H1 (cell line): ENCODE data around the gene KDELR1. TPM values are rescaled to one million over a fixed set of nuclear protein-coding genes. Genes with fewer than 3 reads are reported as not detected.

ENCODE experiments used
- E2F6 ChIP-seq: IDR thresholded peaks from 2 replicates; pipeline ENCODE4 v1.6.1; 2012; ENCODE audit warnings: inconsistent platforms
- EGR1 ChIP-seq: IDR thresholded peaks from 2 replicates; pipeline ENCODE4 v1.6.1; 2011; ENCODE audit warnings: low read depth, low read length, borderline replicate concordance
- HDAC6 ChIP-seq: IDR thresholded peaks from one replicate; pipeline ENCODE4 v1.7.1; 2012; ENCODE audit warnings: low read depth, mild to moderate bottlenecking, inconsistent platforms, low read length, moderate library complexity
- JUN ChIP-seq: IDR thresholded peaks from 2 replicates; pipeline ENCODE4 v1.6.1; 2011; ENCODE audit warnings: low read depth, mild to moderate bottlenecking, improper control_type of control experiment, low read length
- RNF2 ChIP-seq: fragments of 200-900, 300-1000 bp; sonication (generic); IDR thresholded peaks from 2 replicates; pipeline ENCODE4 v1.7.1; 2016; ENCODE audit warnings: borderline replicate concordance, low read depth, mild to moderate bottlenecking, antibody characterized with exemption, low read length; ENCODE audit not compliant: poor library complexity, severe bottlenecking; ENCODE audit errors: missing control alignments
- TAF7 ChIP-seq: optimal IDR thresholded peaks from 2 replicates; pipeline ENCODE3; 2011; ENCODE audit warnings: low read depth, mild to moderate bottlenecking, inconsistent platforms, low read length, moderate library complexity, borderline replicate concordance
- polyA plus RNA-seq, 7 experiments: library from polyadenylated mRNA; depleted of rRNA in 3 of 7; stranded (reverse) in 5 of 7; unstranded in 2 of 7; fragments of >200 nt in 5 of 7; fragments of 200-250 nt in 2 of 7; gene quantifications; 1 replicate in 5 of 7; 2 replicates in 1 of 7; 4 replicates in 1 of 7; pipeline versions ENCODE4 v1.2.1 to v1.2.3, GENCODE V29; 2011 to 2013; ENCODE audit warnings: missing spikeins in 2 of 7, mixed read lengths in 2 of 7
- total RNA-seq: library from RNA; stranded (reverse); fragmentation: NEBNext Ultra II Directional; extraction: Animal tissue kit (Norgen Biotek cat#: 25700); gene quantifications from 2 replicates; pipeline ENCODE4 v1.2.1, GENCODE V29; 2021
- TF ChIP-seq, protein P1 (sequence below): fragments of 300-600 bp; sonication (generic); IDR thresholded peaks from 2 replicates; pipeline ENCODE4 v1.7.1; 2012; ENCODE audit warnings: low read length, moderate library complexity, mild to moderate bottlenecking, inconsistent platforms; ENCODE audit not compliant: insufficient replicate concordance

KDELR1 gene
- total and polyA plus RNA-seq, 2 of the 8 experiments (the other 6 are each of a cell fraction or from before 2014, with no cell fraction given) = 225 to 231 TPM

- TF ChIP-seq, protein P1, sequence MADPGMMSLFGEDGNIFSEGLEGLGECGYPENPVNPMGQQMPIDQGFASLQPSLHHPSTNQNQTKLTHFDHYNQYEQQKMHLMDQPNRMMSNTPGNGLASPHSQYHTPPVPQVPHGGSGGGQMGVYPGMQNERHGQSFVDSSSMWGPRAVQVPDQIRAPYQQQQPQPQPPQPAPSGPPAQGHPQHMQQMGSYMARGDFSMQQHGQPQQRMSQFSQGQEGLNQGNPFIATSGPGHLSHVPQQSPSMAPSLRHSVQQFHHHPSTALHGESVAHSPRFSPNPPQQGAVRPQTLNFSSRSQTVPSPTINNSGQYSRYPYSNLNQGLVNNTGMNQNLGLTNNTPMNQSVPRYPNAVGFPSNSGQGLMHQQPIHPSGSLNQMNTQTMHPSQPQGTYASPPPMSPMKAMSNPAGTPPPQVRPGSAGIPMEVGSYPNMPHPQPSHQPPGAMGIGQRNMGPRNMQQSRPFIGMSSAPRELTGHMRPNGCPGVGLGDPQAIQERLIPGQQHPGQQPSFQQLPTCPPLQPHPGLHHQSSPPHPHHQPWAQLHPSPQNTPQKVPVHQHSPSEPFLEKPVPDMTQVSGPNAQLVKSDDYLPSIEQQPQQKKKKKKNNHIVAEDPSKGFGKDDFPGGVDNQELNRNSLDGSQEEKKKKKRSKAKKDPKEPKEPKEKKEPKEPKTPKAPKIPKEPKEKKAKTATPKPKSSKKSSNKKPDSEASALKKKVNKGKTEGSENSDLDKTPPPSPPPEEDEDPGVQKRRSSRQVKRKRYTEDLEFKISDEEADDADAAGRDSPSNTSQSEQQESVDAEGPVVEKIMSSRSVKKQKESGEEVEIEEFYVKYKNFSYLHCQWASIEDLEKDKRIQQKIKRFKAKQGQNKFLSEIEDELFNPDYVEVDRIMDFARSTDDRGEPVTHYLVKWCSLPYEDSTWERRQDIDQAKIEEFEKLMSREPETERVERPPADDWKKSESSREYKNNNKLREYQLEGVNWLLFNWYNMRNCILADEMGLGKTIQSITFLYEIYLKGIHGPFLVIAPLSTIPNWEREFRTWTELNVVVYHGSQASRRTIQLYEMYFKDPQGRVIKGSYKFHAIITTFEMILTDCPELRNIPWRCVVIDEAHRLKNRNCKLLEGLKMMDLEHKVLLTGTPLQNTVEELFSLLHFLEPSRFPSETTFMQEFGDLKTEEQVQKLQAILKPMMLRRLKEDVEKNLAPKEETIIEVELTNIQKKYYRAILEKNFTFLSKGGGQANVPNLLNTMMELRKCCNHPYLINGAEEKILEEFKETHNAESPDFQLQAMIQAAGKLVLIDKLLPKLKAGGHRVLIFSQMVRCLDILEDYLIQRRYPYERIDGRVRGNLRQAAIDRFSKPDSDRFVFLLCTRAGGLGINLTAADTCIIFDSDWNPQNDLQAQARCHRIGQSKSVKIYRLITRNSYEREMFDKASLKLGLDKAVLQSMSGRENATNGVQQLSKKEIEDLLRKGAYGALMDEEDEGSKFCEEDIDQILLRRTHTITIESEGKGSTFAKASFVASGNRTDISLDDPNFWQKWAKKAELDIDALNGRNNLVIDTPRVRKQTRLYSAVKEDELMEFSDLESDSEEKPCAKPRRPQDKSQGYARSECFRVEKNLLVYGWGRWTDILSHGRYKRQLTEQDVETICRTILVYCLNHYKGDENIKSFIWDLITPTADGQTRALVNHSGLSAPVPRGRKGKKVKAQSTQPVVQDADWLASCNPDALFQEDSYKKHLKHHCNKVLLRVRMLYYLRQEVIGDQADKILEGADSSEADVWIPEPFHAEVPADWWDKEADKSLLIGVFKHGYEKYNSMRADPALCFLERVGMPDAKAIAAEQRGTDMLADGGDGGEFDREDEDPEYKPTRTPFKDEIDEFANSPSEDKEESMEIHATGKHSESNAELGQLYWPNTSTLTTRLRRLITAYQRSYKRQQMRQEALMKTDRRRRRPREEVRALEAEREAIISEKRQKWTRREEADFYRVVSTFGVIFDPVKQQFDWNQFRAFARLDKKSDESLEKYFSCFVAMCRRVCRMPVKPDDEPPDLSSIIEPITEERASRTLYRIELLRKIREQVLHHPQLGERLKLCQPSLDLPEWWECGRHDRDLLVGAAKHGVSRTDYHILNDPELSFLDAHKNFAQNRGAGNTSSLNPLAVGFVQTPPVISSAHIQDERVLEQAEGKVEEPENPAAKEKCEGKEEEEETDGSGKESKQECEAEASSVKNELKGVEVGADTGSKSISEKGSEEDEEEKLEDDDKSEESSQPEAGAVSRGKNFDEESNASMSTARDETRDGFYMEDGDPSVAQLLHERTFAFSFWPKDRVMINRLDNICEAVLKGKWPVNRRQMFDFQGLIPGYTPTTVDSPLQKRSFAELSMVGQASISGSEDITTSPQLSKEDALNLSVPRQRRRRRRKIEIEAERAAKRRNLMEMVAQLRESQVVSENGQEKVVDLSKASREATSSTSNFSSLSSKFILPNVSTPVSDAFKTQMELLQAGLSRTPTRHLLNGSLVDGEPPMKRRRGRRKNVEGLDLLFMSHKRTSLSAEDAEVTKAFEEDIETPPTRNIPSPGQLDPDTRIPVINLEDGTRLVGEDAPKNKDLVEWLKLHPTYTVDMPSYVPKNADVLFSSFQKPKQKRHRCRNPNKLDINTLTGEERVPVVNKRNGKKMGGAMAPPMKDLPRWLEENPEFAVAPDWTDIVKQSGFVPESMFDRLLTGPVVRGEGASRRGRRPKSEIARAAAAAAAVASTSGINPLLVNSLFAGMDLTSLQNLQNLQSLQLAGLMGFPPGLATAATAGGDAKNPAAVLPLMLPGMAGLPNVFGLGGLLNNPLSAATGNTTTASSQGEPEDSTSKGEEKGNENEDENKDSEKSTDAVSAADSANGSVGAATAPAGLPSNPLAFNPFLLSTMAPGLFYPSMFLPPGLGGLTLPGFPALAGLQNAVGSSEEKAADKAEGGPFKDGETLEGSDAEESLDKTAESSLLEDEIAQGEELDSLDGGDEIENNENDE = no peak
- TF ChIP-seq TAF7 (no peak), EGR1 (no peak), E2F6 (no peak), HDAC6 (no peak), JUN (no peak), RNF2 (no peak)
These were observed 52.4 kb downstream of the KDELR1 start (continued) for GRCh38 chr19:48338802-48339503.
